H1 (cell line): ENCODE data around the gene SPATS2.

ENCODE experiments used
- CBX5 ChIP-seq: fragments of 300-800, 300-1000 bp; sonication (generic); IDR thresholded peaks from 2 replicates; pipeline ENCODE4 v1.7.1; 2016; ENCODE audit warnings: antibody characterized with exemption, low read length, low read depth
- CREB1 ChIP-seq: IDR thresholded peaks from 2 replicates; pipeline ENCODE4 v1.6.1; 2012; ENCODE audit warnings: inconsistent platforms
- EZH2 ChIP-seq: fragments of 200-600 bp; sonication (generic); IDR thresholded peaks from 2 replicates; pipeline ENCODE4 v1.7.1; 2012; ENCODE audit warnings: low read depth, mild to moderate bottlenecking, moderate library complexity, low read length, inconsistent platforms; ENCODE audit not compliant: severe bottlenecking
- GABPA ChIP-seq: IDR thresholded peaks from 2 replicates; pipeline ENCODE4 v1.6.1; 2011; ENCODE audit warnings: mild to moderate bottlenecking, low read length, moderate library complexity, borderline replicate concordance; ENCODE audit not compliant: insufficient read depth
- JUND ChIP-seq: IDR thresholded peaks from 2 replicates; pipeline ENCODE4 v1.6.1; 2011; ENCODE audit warnings: mild to moderate bottlenecking, improper control_type of control experiment, low read length
- POLR2A ChIP-seq, 2 experiments: IDR thresholded peaks; 1 replicate in 1 of 2; 2 replicates in 1 of 2; pipeline ENCODE4 v1.6.1; 2011; ENCODE audit warnings: low read depth in 2 of 2, low read length in 2 of 2, mild to moderate bottlenecking in 2 of 2; ENCODE audit errors: control extremely low read depth in 1 of 2
- RBBP5 ChIP-seq: IDR thresholded peaks from 2 replicates; pipeline ENCODE4 v1.7.1; 2012; ENCODE audit warnings: low read depth, mild to moderate bottlenecking, inconsistent platforms, low read length, moderate library complexity, borderline replicate concordance
- SP1 ChIP-seq: IDR thresholded peaks from 2 replicates; pipeline ENCODE4 v1.6.1; 2011; ENCODE audit warnings: low read depth, low read length
- YY1 ChIP-seq: IDR thresholded peaks from 2 replicates; pipeline ENCODE4 v1.6.1; 2011; ENCODE audit warnings: low read depth, mild to moderate bottlenecking, low read length
- TF ChIP-seq, protein P1 (sequence below), 3 experiments: IDR thresholded peaks; 1 replicate in 2 of 3; 2 replicates in 1 of 3; pipeline versions ENCODE4 v1.5.1 to v1.6.1; 2011; ENCODE audit warnings: low read length in 3 of 3, mild to moderate bottlenecking in 3 of 3, inconsistent platforms in 2 of 3, low read depth in 1 of 3, moderate library complexity in 1 of 3; ENCODE audit not compliant: insufficient read depth in 1 of 3; ENCODE audit errors: control extremely low read depth in 1 of 3
- TF ChIP-seq, protein P2 (sequence below): IDR thresholded peaks from 2 replicates; pipeline ENCODE4 v1.6.1; 2011; ENCODE audit warnings: low read length, improper control_type of control experiment

DNA sequence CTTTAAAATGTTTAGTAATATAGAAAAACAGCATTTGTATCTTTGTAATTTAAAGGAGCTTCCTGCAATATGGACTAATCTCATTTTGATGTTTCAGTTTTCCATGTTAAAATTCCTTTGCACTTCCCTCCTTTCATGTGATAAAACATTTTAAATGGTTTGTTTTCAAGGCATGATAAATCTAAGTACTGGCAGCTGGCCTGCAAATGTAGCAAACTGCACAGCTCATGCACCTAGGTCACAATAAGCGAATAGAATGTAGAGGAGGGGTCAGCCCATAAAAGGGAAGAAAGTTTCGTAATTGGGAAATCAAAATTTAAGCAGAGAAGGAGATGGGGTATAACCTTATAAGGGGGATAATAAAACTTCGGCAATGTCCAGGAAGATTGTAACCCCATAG lies 91.6 kb downstream of the SPATS2 start:
- no peak for TF ChIP-seq RBBP5
- TF ChIP-seq, protein P1, sequence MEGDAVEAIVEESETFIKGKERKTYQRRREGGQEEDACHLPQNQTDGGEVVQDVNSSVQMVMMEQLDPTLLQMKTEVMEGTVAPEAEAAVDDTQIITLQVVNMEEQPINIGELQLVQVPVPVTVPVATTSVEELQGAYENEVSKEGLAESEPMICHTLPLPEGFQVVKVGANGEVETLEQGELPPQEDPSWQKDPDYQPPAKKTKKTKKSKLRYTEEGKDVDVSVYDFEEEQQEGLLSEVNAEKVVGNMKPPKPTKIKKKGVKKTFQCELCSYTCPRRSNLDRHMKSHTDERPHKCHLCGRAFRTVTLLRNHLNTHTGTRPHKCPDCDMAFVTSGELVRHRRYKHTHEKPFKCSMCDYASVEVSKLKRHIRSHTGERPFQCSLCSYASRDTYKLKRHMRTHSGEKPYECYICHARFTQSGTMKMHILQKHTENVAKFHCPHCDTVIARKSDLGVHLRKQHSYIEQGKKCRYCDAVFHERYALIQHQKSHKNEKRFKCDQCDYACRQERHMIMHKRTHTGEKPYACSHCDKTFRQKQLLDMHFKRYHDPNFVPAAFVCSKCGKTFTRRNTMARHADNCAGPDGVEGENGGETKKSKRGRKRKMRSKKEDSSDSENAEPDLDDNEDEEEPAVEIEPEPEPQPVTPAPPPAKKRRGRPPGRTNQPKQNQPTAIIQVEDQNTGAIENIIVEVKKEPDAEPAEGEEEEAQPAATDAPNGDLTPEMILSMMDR (IDR thresholded peaks at IDR 0.05; ENCODE audit: control extremely low read depth in 1 of 3, insufficient read depth in 1 of 3, low read depth in 1 of 3, low read length in 3 of 3): no peak
- no peak for TF ChIP-seq GABPA
- TF ChIP-seq POLR2A (IDR thresholded peaks at IDR 0.05; ENCODE audit: control extremely low read depth in 1 of 2, low read depth in 2 of 2, low read length in 2 of 2): no peak
- no peak for TF ChIP-seq EZH2
- TF ChIP-seq CBX5: no peak
- TF ChIP-seq JUND: no peak
- TF ChIP-seq, protein P2, sequence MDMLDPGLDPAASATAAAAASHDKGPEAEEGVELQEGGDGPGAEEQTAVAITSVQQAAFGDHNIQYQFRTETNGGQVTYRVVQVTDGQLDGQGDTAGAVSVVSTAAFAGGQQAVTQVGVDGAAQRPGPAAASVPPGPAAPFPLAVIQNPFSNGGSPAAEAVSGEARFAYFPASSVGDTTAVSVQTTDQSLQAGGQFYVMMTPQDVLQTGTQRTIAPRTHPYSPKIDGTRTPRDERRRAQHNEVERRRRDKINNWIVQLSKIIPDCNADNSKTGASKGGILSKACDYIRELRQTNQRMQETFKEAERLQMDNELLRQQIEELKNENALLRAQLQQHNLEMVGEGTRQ: no peak
- TF ChIP-seq YY1: no peak
- TF ChIP-seq SP1: no peak
- no peak for TF ChIP-seq CREB1
